Muscle of back (tissue), 11 donors: ENCODE results near the gene AMIGO3. TPM values are rescaled to one million over a fixed set of nuclear protein-coding genes. Genes with fewer than 3 reads are reported as not detected.

Experiments
- DNase-seq, 3 donors: peaks; one replicate each; pipeline versions ENCODE4 v3.0.0 to v3.0.0-alpha.2; 2013
- polyA plus RNA-seq, 10 donors: library from polyadenylated mRNA; unstranded; fragments of 120-200 nt; gene quantifications; one replicate each; pipeline ENCODE4 v1.2.1, GENCODE V29; 2013; ENCODE audit not compliant: insufficient read length in 10 of 10

AMIGO3 gene
- polyA plus RNA-seq, 10 donors = 1.3 to 3.8 (median 2.0) TPM

- no peak for DNase-seq
These were observed 7.9 kb upstream of the AMIGO3 start for GRCh38 chr3:49727154-49727923.

GRCh38 chr3:49725906-49726681 is 6.6 kb upstream of the AMIGO3 start:
- no peak for DNase-seq

GRCh38 chr3:49724586-49724985 is 5.1 kb upstream of the AMIGO3 start:
- peak in 1 of 3 donors; percentile 54 for DNase-seq

- DNase-seq = peak; percentile 97 to 99 (median 98)
These were observed 4.4 kb upstream of the AMIGO3 start, which contains the start of gene GMPPB for GRCh38 chr3:49723628-49724551. Gene GMPPB, minus strand, starts transcription at chr3:49723951. Its CDS starts 225 bp downstream, at chr3:49723726.

GRCh38 chr3:49723296-49723627 is 3.8 kb upstream of the AMIGO3 start:
- DNase-seq = peak in 1 of 3 donors; percentile 66

GRCh38 chr3:49722896-49723295 is 3.4 kb upstream of the AMIGO3 start:
- no peak for DNase-seq

GRCh38 chr3:49721896-49722781 is 2.7 kb upstream of the AMIGO3 start:
- no peak for DNase-seq

- no peak for DNase-seq
These were observed 2.1 kb upstream of the AMIGO3 start for GRCh38 chr3:49721596-49721895.

- DNase-seq = no peak
These were observed 1.5 kb upstream of the AMIGO3 start for GRCh38 chr3:49720855-49721595.

GRCh38 chr3:49718858-49719213 is 648 bp downstream of the AMIGO3 start:
- DNase-seq = no peak

GRCh38 chr3:49717959-49718857 is 1.3 kb downstream of the AMIGO3 start:
- peak in 1 of 3 donors; percentile 59 for DNase-seq

GRCh38 chr3:49717211-49717958 is 2.1 kb downstream of the AMIGO3 start:
- DNase-seq = no peak

- DNase-seq = no peak
These were observed 2.7 kb downstream of the AMIGO3 start for GRCh38 chr3:49716691-49717210.

GRCh38 chr3:49716169-49716568 is 3.3 kb downstream of the AMIGO3 start:
- DNase-seq = no peak

GRCh38 chr3:49715611-49716121 is 3.8 kb downstream of the AMIGO3 start:
- no peak for DNase-seq

GRCh38 chr3:49714728-49715550 is 4.5 kb downstream of the AMIGO3 start:
- DNase-seq = no peak
